GM23338 (cell line): ENCODE measurements around the gene SOS2.

Experiments used
- CREB1 ChIP-seq: fragments of 250-450 bp; sonication (Bioruptor Pico); IDR thresholded peaks from 2 replicates; pipeline ENCODE4 v1.5.0; 2020; ENCODE audit warnings: low read depth, mild to moderate bottlenecking, moderate library complexity
- EZH2 ChIP-seq: fragments of 200-600 bp; sonication (generic); IDR thresholded peaks from one replicate; pipeline ENCODE4 v1.8.0; 2017; ENCODE audit warnings: antibody characterized with exemption, mild to moderate bottlenecking, low read depth; ENCODE audit not compliant: unreplicated experiment
- EZH2phosphoT487 ChIP-seq: fragments of 200-600 bp; sonication (generic); IDR thresholded peaks from one replicate; pipeline ENCODE4 v1.8.1; 2018; ENCODE audit warnings: antibody characterized with exemption; ENCODE audit not compliant: unreplicated experiment
- POLR2AphosphoS5 ChIP-seq: IDR thresholded peaks from 2 replicates; pipeline ENCODE4 v1.6.1; 2016; ENCODE audit warnings: antibody characterized with exemption, low read depth
- TF ChIP-seq, protein P1 (sequence below), 2 experiments: fragments of 200-600 bp in 1 of 2; sonication (generic) in 1 of 2; conservative IDR thresholded peaks; 2 replicates each; pipeline versions ENCODE4 v1.5.1 to v1.6.1; 2016 to 2017; ENCODE audit warnings: antibody characterized with exemption in 2 of 2, low read depth in 2 of 2, mild to moderate bottlenecking in 2 of 2, moderate library complexity in 1 of 2
- TF ChIP-seq, protein P2 (sequence below): IDR thresholded peaks from one replicate; pipeline ENCODE4 v1.6.1; 2018; ENCODE audit warnings: antibody characterized with exemption; ENCODE audit not compliant: unreplicated experiment

DNA sequence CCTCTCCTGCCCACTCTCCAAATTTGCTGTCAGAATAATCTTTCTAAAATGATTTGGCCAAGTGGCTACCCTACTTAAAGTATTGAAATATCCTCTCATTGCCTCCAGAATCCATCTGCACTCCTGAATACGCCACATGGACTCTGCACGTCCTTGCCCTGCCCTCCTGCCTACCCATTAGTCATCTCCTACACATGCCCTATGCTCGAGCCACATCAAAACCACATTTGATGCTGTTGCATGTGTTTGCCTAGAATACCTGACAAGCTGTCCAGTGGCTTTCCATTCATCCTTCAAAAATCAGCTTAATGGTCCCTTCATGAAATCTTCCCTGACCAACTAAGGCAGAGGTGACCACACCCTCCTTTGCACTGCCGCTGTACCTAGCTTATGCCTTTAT lies 132.0 kb downstream of the SOS2 start:
- TF ChIP-seq, protein P1, sequence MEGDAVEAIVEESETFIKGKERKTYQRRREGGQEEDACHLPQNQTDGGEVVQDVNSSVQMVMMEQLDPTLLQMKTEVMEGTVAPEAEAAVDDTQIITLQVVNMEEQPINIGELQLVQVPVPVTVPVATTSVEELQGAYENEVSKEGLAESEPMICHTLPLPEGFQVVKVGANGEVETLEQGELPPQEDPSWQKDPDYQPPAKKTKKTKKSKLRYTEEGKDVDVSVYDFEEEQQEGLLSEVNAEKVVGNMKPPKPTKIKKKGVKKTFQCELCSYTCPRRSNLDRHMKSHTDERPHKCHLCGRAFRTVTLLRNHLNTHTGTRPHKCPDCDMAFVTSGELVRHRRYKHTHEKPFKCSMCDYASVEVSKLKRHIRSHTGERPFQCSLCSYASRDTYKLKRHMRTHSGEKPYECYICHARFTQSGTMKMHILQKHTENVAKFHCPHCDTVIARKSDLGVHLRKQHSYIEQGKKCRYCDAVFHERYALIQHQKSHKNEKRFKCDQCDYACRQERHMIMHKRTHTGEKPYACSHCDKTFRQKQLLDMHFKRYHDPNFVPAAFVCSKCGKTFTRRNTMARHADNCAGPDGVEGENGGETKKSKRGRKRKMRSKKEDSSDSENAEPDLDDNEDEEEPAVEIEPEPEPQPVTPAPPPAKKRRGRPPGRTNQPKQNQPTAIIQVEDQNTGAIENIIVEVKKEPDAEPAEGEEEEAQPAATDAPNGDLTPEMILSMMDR (conservative IDR thresholded peaks at IDR 0.05; ENCODE audit: low read depth in 2 of 2): no peak
- TF ChIP-seq, protein P2, sequence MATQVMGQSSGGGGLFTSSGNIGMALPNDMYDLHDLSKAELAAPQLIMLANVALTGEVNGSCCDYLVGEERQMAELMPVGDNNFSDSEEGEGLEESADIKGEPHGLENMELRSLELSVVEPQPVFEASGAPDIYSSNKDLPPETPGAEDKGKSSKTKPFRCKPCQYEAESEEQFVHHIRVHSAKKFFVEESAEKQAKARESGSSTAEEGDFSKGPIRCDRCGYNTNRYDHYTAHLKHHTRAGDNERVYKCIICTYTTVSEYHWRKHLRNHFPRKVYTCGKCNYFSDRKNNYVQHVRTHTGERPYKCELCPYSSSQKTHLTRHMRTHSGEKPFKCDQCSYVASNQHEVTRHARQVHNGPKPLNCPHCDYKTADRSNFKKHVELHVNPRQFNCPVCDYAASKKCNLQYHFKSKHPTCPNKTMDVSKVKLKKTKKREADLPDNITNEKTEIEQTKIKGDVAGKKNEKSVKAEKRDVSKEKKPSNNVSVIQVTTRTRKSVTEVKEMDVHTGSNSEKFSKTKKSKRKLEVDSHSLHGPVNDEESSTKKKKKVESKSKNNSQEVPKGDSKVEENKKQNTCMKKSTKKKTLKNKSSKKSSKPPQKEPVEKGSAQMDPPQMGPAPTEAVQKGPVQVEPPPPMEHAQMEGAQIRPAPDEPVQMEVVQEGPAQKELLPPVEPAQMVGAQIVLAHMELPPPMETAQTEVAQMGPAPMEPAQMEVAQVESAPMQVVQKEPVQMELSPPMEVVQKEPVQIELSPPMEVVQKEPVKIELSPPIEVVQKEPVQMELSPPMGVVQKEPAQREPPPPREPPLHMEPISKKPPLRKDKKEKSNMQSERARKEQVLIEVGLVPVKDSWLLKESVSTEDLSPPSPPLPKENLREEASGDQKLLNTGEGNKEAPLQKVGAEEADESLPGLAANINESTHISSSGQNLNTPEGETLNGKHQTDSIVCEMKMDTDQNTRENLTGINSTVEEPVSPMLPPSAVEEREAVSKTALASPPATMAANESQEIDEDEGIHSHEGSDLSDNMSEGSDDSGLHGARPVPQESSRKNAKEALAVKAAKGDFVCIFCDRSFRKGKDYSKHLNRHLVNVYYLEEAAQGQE: no peak
- TF ChIP-seq EZH2 (no peak), EZH2phosphoT487 (no peak), CREB1 (CRISPR knock-in tag) (no peak), POLR2AphosphoS5 (no peak)
